AG09309 (cell line): ENCODE measurements around the gene CAPN8.

ENCODE experiments used
- DNase-seq: peaks from one replicate; pipeline ENCODE4 v3.0.0-alpha.2; 2010; ENCODE audit warnings: low read depth
- H3K4me3 ChIP-seq: 2 replicates; pipeline ENCODE4 v1.5.1; 2011; ENCODE audit warnings: mild to moderate bottlenecking, low read depth, low read length, moderate library complexity; ENCODE audit not compliant: control insufficient read depth
- CTCF ChIP-seq: IDR thresholded peaks from 2 replicates; pipeline ENCODE4 v1.5.1; 2011; ENCODE audit warnings: mild to moderate bottlenecking, low read depth, low read length, inconsistent platforms; ENCODE audit not compliant: insufficient read depth, control insufficient read depth; ENCODE audit errors: missing control alignments

CAPN8 gene

GRCh38 chr1:223611936-223612335 lies 53.6 kb downstream of the CAPN8 start:
- DNase-seq = no peak
- H3K4me3 ChIP-seq = no peak overlapping the region

GRCh38 chr1:223609977-223610376 lies 55.5 kb downstream of the CAPN8 start:
- DNase-seq = no peak
- TF ChIP-seq CTCF = no peak
- H3K4me3 ChIP-seq = no peak overlapping the region

More at GRCh38 chr1:223611936-223612335, 53.6 kb downstream of the CAPN8 start:
- no peak for TF ChIP-seq CTCF

- TF ChIP-seq CTCF = no peak
- H3K4me3 ChIP-seq = no peak overlapping the region
- DNase-seq = no peak
These were observed 56.4 kb downstream of the CAPN8 start for GRCh38 chr1:223609066-223609465.

GRCh38 chr1:223558512-223558911 lies 107.0 kb downstream of the CAPN8 start:
- no peak for TF ChIP-seq CTCF
- no peak for DNase-seq
- H3K4me3 ChIP-seq = no peak overlapping the region

- no peak overlapping the region for H3K4me3 ChIP-seq
- DNase-seq = no peak
- TF ChIP-seq CTCF = no peak
These were observed 108.4 kb downstream of the CAPN8 start for GRCh38 chr1:223557130-223557475.

GRCh38 chr1:223556414-223557129 lies 108.9 kb downstream of the CAPN8 start:
- TF ChIP-seq CTCF = peak; percentile 56
- no peak for DNase-seq
- H3K4me3 ChIP-seq = no peak overlapping the region

GRCh38 chr1:223553957-223554356 lies 111.5 kb downstream of the CAPN8 start:
- DNase-seq = no peak
- TF ChIP-seq CTCF = no peak
- H3K4me3 ChIP-seq = no peak overlapping the region
